HepG2 (cell line): Measurements from ENCODE around the gene NCOA6. TPM values are rescaled to one million over a fixed set of nuclear protein-coding genes. Genes with fewer than 3 reads are reported as not detected.
A peak's percentile ranks its signal among the peaks of the same experiment; 100 is the strongest.

ENCODE experiments used
- ATF3 ChIP-seq: sonication (generic); formaldehyde crosslinking; IDR thresholded peaks from 2 replicates; pipeline ENCODE4 v1.4.0; 2020; ENCODE audit warnings: missing genetic modification reagents
- BCLAF1 ChIP-seq: fragments of 450-650 bp; IDR thresholded peaks from 2 replicates; pipeline ENCODE4 v1.6.1; 2017; ENCODE audit warnings: mild to moderate bottlenecking
- DDIT3 ChIP-seq: sonication (generic); formaldehyde crosslinking; IDR thresholded peaks from 2 replicates; pipeline ENCODE4 v1.4.0; 2020; ENCODE audit warnings: mild to moderate bottlenecking, missing genetic modification reagents
- DMAP1 ChIP-seq: IDR thresholded peaks from 2 replicates; pipeline ENCODE4 v1.6.1; 2016
- E2F5 ChIP-seq: sonication (generic); formaldehyde crosslinking; conservative IDR thresholded peaks from 2 replicates; pipeline ENCODE4 v1.4.0; 2020; ENCODE audit warnings: missing genetic modification reagents
- HNRNPK ChIP-seq: fragments of 200-400 bp; formaldehyde crosslinking; IDR thresholded peaks from 2 replicates; pipeline ENCODE4 v1.6.1; 2018; ENCODE audit warnings: low read length, low read depth, moderate library complexity, mild to moderate bottlenecking; ENCODE audit not compliant: poor library complexity, severe bottlenecking
- IRF2 ChIP-seq: IDR thresholded peaks from 2 replicates; pipeline ENCODE4 v1.6.1; 2018; ENCODE audit warnings: missing genetic modification reagents, missing compliant biosample characterization
- KLF9 ChIP-seq: IDR thresholded peaks from 2 replicates; pipeline ENCODE4 v1.6.1; 2016; ENCODE audit warnings: low read depth
- MAX ChIP-seq: IDR thresholded peaks from 2 replicates; pipeline ENCODE4 v1.6.1; 2012; ENCODE audit warnings: inconsistent platforms
- MXD4 ChIP-seq: IDR thresholded peaks from 2 replicates; pipeline ENCODE4 v1.6.1; 2016; ENCODE audit warnings: mild to moderate bottlenecking, missing biosample characterization, missing genetic modification reagents
- NAIF1 ChIP-seq: sonication (generic); formaldehyde crosslinking; IDR thresholded peaks from 2 replicates; pipeline ENCODE4 v1.5.0; 2020; ENCODE audit warnings: mild to moderate bottlenecking, missing genetic modification reagents, borderline replicate concordance
- POLR2A ChIP-seq, 2 experiments: IDR thresholded peaks; 2 replicates each; pipeline ENCODE4 v1.6.1; 2011; ENCODE audit warnings: low read depth in 2 of 2, low read length in 2 of 2, mild to moderate bottlenecking in 1 of 2, moderate library complexity in 1 of 2; ENCODE audit not compliant: insufficient read depth in 1 of 2
- RXRA ChIP-seq: sonication (generic); formaldehyde crosslinking; IDR thresholded peaks from 2 replicates; pipeline ENCODE4 v1.5.1; 2020; ENCODE audit warnings: missing genetic modification reagents
- SETDB1 ChIP-seq: sonication (generic); formaldehyde crosslinking; IDR thresholded peaks from 2 replicates; pipeline ENCODE4 v1.5.1; 2020; ENCODE audit warnings: missing genetic modification reagents, mild to moderate bottlenecking, borderline replicate concordance
- TEAD3 ChIP-seq: optimal IDR thresholded peaks from 2 replicates; pipeline ENCODE3; 2016; ENCODE audit warnings: borderline replicate concordance
- TOPORS ChIP-seq: sonication (generic); formaldehyde crosslinking; IDR thresholded peaks from 2 replicates; pipeline ENCODE4 v1.8.0; 2023; ENCODE audit warnings: mild to moderate bottlenecking, missing genetic modification reagents
- TRIM24 ChIP-seq: sonication (generic); formaldehyde crosslinking; IDR thresholded peaks from 2 replicates; pipeline ENCODE4 v1.8.0; 2022; ENCODE audit warnings: mild to moderate bottlenecking, missing genetic modification reagents
- USF2 ChIP-seq, 2 experiments: sonication (generic) in 1 of 2; formaldehyde crosslinking in 1 of 2; IDR thresholded peaks; 2 replicates each; pipeline versions ENCODE4 v1.5.1 to v1.6.1; 2011 to 2020; ENCODE audit warnings: borderline replicate concordance in 1 of 2, low read depth in 1 of 2, low read length in 1 of 2, mild to moderate bottlenecking in 1 of 2, missing genetic modification reagents in 1 of 2, moderate library complexity in 1 of 2
- ZBTB8A ChIP-seq: sonication (generic); formaldehyde crosslinking; IDR thresholded peaks from 2 replicates; pipeline ENCODE4 v1.4.0; 2020; ENCODE audit warnings: mild to moderate bottlenecking, low read depth, missing genetic modification reagents, borderline replicate concordance
- ZMYM3 ChIP-seq: sonication (generic); formaldehyde crosslinking; IDR thresholded peaks from 2 replicates; pipeline ENCODE4 v1.5.1; 2020; ENCODE audit warnings: mild to moderate bottlenecking, missing genetic modification reagents
- ZNF563 ChIP-seq: sonication (generic); formaldehyde crosslinking; IDR thresholded peaks from 2 replicates; pipeline ENCODE4 v1.8.0; 2022; ENCODE audit warnings: mild to moderate bottlenecking, moderate library complexity, missing genetic modification reagents
- ZNF576 ChIP-seq: sonication (generic); formaldehyde crosslinking; IDR thresholded peaks from 2 replicates; pipeline ENCODE4 v1.4.0; 2020; ENCODE audit warnings: mild to moderate bottlenecking, missing genetic modification reagents
- ZNF83 ChIP-seq: sonication (generic); formaldehyde crosslinking; IDR thresholded peaks from 2 replicates; pipeline ENCODE4 v1.4.0; 2020; ENCODE audit warnings: missing genetic modification reagents, mild to moderate bottlenecking, borderline replicate concordance
- polyA plus RNA-seq, 8 experiments: library from polyadenylated mRNA; depleted of rRNA in 3 of 8; stranded (reverse) in 7 of 8; unstranded in 1 of 8; fragments of >200 nt; fragmentation: Illumina TruSeq in 4 of 8; extraction: Trizol in 4 of 8; gene quantifications; 2 replicates each; pipeline versions ENCODE4 v1.2.1 to v1.2.3, GENCODE V29; 2011 to 2016; ENCODE audit warnings: low read depth in 4 of 8, missing spikeins in 1 of 8, mixed read lengths in 1 of 8; ENCODE audit not compliant: insufficient read depth in 1 of 8
- total RNA-seq, 5 experiments: library from RNA; depleted of rRNA; stranded (reverse); fragments of >200 nt; fragmentation: Illumina TruSeq; extraction: Trizol; gene quantifications; 2 replicates each; pipeline ENCODE4 v1.2.3, GENCODE V29; 2016; ENCODE audit warnings: low read depth in 1 of 5

Gene NCOA6
- total and polyA plus RNA-seq, 2 of the 13 experiments (the other 11 are each of a cell fraction or from before 2014, with no cell fraction given), result 11.2 to 29.3 TPM

GRCh38 chr20:34676642-34677373 lies 148.6 kb downstream of the NCOA6 start, which contains the start of gene PIGU (continued):
- TF ChIP-seq USF2 (IDR thresholded peaks at IDR 0.05; ENCODE audit: low read depth, low read length), result no peak
- peak; percentile 62; the same call in 1 of the 2 replicates for TF ChIP-seq USF2 (CRISPR knock-in tag; IDR thresholded peaks at IDR 0.05; ENCODE audit: borderline replicate concordance)
- peak; percentile 96 for TF ChIP-seq DMAP1 (CRISPR knock-in tag)
- peak; percentile 88 to 91 for TF ChIP-seq POLR2A (IDR thresholded peaks at IDR 0.05; ENCODE audit: insufficient read depth in 1 of 2, low read depth in 2 of 2, low read length in 2 of 2)
- peak; percentile 65; the same call in 1 of the 2 replicates for TF ChIP-seq TOPORS (CRISPR knock-in tag)
- peak; percentile 97 for TF ChIP-seq IRF2
- peak; percentile 48 for TF ChIP-seq TEAD3 (CRISPR knock-in tag)
- TF ChIP-seq E2F5, result peak; percentile 91
- TF ChIP-seq BCLAF1, result no peak
- no peak for TF ChIP-seq SETDB1 (CRISPR knock-in tag)
- peak; percentile 94 for TF ChIP-seq MAX
- TF ChIP-seq ZNF576 (CRISPR knock-in tag), result peak; percentile 15; the same call in 1 of the 2 replicates
- TF ChIP-seq DDIT3 (CRISPR knock-in tag), result peak; percentile 29; the same call in 1 of the 2 replicates
- peak; percentile 96 for TF ChIP-seq MXD4 (CRISPR knock-in tag)
- TF ChIP-seq ZBTB8A (CRISPR knock-in tag), result no peak
- TF ChIP-seq KLF9 (CRISPR knock-in tag), result peak; percentile 98
- TF ChIP-seq ZMYM3 (CRISPR knock-in tag), result peak; percentile 62; the same call in 1 of the 2 replicates
- no peak for TF ChIP-seq ZNF83
- TF ChIP-seq HNRNPK, result peak; percentile 76
- TF ChIP-seq ATF3 (CRISPR knock-in tag), result peak; percentile 59; the same call in 1 of the 2 replicates
- TF ChIP-seq ZNF563 (CRISPR knock-in tag), result peak; percentile 97
- TF ChIP-seq RXRA, result peak; percentile 91
- TF ChIP-seq TRIM24, result no peak
- TF ChIP-seq NAIF1 (CRISPR knock-in tag), result peak; percentile 95; the same call in 1 of the 2 replicates
